Uterine smooth muscle cell (primary cell): Measurements from ENCODE around the gene ASB17. TPM values are rescaled to one million over a fixed set of nuclear protein-coding genes. Genes with fewer than 3 reads are reported as not detected.

ENCODE experiments used
- total RNA-seq: library from RNA; depleted of rRNA; stranded (reverse); fragments of >200 nt; gene quantifications from 2 replicates; pipeline ENCODE4 v1.2.3, GENCODE V29; 2014

Gene ASB17
- not detected in 2 replicates for total RNA-seq

GRCh38 chr1:75932304-75932703, at the start of gene ASB17:
TSS of gene ASB17 (minus strand) at chr1:75932404. CDS start at chr1:75932291, 113 bp downstream.

Other genes with a start within 250 kb of the ASB17 start
- gene ACADM, start 207.7 kb downstream of the ASB17 start, total RNA-seq, result 32.1 and 36.2 TPM in 2 replicates
- 114 and 163 TPM in 2 replicates for gene RABGGTB, start 146.1 kb downstream of the ASB17 start, total RNA-seq
- gene MSH4, start 135.5 kb downstream of the ASB17 start, total RNA-seq, result 0.11 and 0.25 TPM in 2 replicates
- 0.37 and 0.44 TPM in 2 replicates for gene ST6GALNAC3, start 142.3 kb upstream of the ASB17 start, total RNA-seq